Mucosa of stomach (tissue), 1 donor: ENCODE results near the gene DSG2.

Source experiments
- H3K27me3 ChIP-seq: one replicate; pipeline ENCODE4 v1.7.0; 2013; ENCODE audit warnings: mild to moderate bottlenecking, low read length; ENCODE audit not compliant: control insufficient read depth, insufficient read depth
- H3K36me3 ChIP-seq: one replicate; pipeline ENCODE4 v1.7.0; 2013; ENCODE audit warnings: low read length; ENCODE audit not compliant: control insufficient read depth, insufficient read depth
- H3K4me1 ChIP-seq: one replicate; pipeline ENCODE4 v1.7.0; 2013; ENCODE audit warnings: mild to moderate bottlenecking, low read length; ENCODE audit not compliant: control insufficient read depth, insufficient read depth
- H3K4me3 ChIP-seq: one replicate; pipeline ENCODE4 v1.7.0; 2013; ENCODE audit warnings: low read length
- H3K9ac ChIP-seq: one replicate; pipeline ENCODE4 v1.7.0; 2013; ENCODE audit warnings: mild to moderate bottlenecking, low read length, moderate library complexity
- H3K9me3 ChIP-seq: one replicate; pipeline ENCODE4 v1.7.0; 2013; ENCODE audit warnings: mild to moderate bottlenecking, low read length, moderate library complexity; ENCODE audit not compliant: control insufficient read depth
- donor health status: Pancreatic carcinoma.

The DSG2 gene

DNA sequence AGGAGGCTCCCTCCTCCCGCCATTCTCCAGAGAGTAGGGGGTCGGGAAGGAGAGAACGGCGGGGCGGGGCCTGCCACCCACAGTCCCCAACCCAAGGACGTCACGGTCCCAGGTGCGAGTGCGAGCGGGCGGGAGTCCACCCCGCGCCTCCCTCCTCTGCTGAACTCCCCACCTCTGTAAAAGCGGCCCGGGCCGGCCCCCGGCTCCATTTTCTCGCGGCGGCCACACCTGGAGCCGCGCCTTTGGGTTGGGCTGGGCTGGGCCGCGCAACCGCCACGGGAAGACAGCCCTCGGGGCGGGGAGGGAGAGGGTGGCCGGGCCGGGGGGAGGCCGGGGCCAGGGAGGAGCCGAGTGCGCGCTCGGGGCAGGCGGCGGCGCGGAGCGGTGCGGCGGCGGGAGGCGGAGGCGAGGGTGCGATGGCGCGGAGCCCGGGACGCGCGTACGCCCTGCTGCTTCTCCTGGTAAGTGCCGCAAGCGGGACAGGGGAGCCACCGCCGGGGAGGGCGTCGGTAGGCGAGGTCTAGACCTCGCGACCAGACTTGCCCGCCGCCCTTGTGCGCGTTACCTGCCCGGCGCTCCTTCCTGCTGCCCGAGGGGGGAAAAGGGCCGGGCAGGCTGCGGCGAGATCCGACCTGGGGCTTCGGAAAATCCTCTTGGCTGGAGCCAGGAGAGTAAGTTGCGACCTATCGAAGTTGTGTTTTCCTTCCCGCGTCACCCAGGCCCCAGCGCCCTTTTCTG lies at the start of gene DSG2:
Gene DSG2, plus strand, starts transcription at position 342 of the 738 bp plus-strand sequence. Its CDS starts 75 bp downstream, at position 417.
- H3K36me3 ChIP-seq: no peaks in the 10 kb centered on the region
- H3K9me3 ChIP-seq: no peaks in the 10 kb centered on the region
- H3K4me3 ChIP-seq: peak within 1 kb of the TSS; percentile 47
- peak within 1 kb of the TSS; percentile 91 for H3K9ac ChIP-seq
- H3K4me1 ChIP-seq: peaks cover 17% of the 10 kb centered on the region
- no peaks in the 10 kb centered on the region for H3K27me3 ChIP-seq

DNA sequence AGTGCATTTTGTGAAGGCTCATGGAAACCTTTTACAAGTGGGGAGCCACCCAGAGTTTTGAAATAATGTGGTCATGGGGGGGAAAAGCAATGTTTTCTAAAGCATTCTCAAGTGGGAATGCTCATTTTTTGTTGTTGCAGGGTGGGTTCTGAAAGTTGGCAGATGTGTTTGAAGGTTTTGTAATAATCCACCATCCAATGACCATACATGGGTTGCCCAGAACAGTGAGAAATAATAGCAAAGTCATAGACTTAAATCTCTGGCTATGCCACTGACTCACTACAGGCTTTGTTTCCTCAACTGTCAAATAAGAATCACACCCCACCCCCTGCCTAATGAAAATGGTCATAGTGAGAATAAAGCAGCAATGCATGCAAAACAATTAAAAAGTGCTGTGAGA lies 47.6 kb upstream of the DSG2 start:
- Histone ChIP-seq H3K9ac (no peak overlapping the region), H3K36me3 (no peaks in the 10 kb centered on the region), H3K9me3 (no peaks in the 10 kb centered on the region), H3K27me3 (no peaks in the 10 kb centered on the region), H3K4me1 (no peaks in the 10 kb centered on the region), H3K4me3 (no peak overlapping the region)

DNA sequence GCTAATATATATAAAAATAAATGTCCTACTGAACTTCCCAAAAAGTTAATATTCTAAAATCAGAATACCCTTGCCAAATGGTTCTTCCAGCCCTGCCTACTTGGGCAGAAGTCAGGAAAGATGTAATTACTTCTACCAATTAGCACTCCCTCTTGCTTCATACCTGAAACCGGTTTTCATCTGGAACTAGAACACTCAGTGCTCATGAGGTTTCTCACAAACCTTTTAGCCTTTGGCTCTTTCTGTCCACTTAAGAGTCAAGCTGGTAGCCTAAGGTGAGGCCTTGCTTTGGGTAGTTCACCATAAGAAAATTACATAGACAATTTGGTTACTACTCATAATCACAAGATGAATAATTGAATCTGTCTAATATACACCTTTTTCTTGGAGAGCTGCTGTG lies 46.4 kb upstream of the DSG2 start:
- no peak overlapping the region for H3K4me3 ChIP-seq
- H3K9ac ChIP-seq: no peak overlapping the region
- H3K4me1 ChIP-seq: no peaks in the 10 kb centered on the region
- H3K9me3 ChIP-seq: no peaks in the 10 kb centered on the region
- no peaks in the 10 kb centered on the region for H3K27me3 ChIP-seq
- no peaks in the 10 kb centered on the region for H3K36me3 ChIP-seq

GRCh38 chr18:31454066-31454708 lies 43.8 kb upstream of the DSG2 start:
- Histone ChIP-seq H3K36me3 (no peaks in the 10 kb centered on the region), H3K27me3 (no peaks in the 10 kb centered on the region), H3K9me3 (no peaks in the 10 kb centered on the region), H3K9ac (no peak overlapping the region), H3K4me3 (no peak overlapping the region), H3K4me1 (no peaks in the 10 kb centered on the region)

- Histone ChIP-seq H3K27me3 (no peaks in the 10 kb centered on the region), H3K4me3 (no peak overlapping the region), H3K4me1 (no peaks in the 10 kb centered on the region), H3K36me3 (no peaks in the 10 kb centered on the region), H3K9ac (no peak overlapping the region), H3K9me3 (no peaks in the 10 kb centered on the region)
Observed at GRCh38 chr18:31469629-31470028, 28.3 kb upstream of the DSG2 start.

- H3K9ac ChIP-seq: no peak overlapping the region
- H3K36me3 ChIP-seq: no peaks in the 10 kb centered on the region
- H3K9me3 ChIP-seq: no peaks in the 10 kb centered on the region
- no peaks in the 10 kb centered on the region for H3K4me1 ChIP-seq
- no peaks in the 10 kb centered on the region for H3K27me3 ChIP-seq
- H3K4me3 ChIP-seq: no peak overlapping the region
Observed at GRCh38 chr18:31478688-31479087, 19.3 kb upstream of the DSG2 start.

DNA sequence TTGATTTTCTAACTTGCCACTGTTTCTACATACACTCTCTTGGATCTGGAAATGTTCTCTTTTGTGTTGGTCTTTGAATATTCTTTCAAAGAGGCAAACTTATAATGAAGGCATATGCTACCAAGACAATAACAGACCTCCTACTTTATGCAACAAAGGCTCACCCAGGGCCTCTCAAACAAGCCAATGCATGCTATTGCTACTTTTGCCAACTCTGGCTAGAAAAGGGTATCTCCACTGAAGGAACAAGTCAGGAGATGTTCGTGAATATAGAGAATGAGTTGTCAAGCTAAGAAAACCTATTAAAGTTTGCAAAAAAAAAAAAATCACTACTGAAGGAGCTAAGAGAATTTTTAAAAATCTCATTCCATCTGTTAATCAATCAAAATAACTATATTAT lies 15.9 kb upstream of the DSG2 start:
- Histone ChIP-seq H3K9ac (no peak overlapping the region), H3K27me3 (no peaks in the 10 kb centered on the region), H3K4me1 (no peaks in the 10 kb centered on the region)

GRCh38 chr18:31483396-31483795 lies 14.6 kb upstream of the DSG2 start:
- Histone ChIP-seq H3K36me3 (no peaks in the 10 kb centered on the region), H3K27me3 (no peaks in the 10 kb centered on the region), H3K4me3 (no peak overlapping the region), H3K4me1 (no peaks in the 10 kb centered on the region), H3K9ac (no peak overlapping the region), H3K9me3 (no peaks in the 10 kb centered on the region)

More for the DNA sequence above, 15.9 kb upstream of the DSG2 start:
- Histone ChIP-seq H3K36me3 (no peaks in the 10 kb centered on the region), H3K9me3 (no peaks in the 10 kb centered on the region), H3K4me3 (no peak overlapping the region)

DNA sequence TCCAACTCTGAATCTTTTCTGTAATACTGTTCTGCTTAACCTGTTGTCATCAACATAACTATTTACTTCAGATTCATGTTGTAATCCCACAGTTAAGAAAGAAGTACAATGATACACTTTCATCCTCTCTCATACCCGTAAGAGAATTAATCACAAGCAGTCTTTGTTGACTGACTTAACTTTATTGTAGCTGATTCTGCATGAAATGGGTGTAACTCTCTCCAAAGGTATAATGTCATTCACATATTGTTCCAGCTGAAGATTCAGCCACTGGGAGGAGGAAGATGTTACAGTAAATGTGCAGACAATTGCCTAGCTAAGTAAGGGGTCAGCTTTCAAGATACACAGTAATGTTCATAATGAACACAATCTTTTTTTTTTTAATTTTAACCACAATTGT lies 13.5 kb upstream of the DSG2 start:
- no peak overlapping the region for H3K4me3 ChIP-seq
- H3K9me3 ChIP-seq: no peaks in the 10 kb centered on the region
- no peak overlapping the region for H3K9ac ChIP-seq
- H3K36me3 ChIP-seq: no peaks in the 10 kb centered on the region
- no peaks in the 10 kb centered on the region for H3K4me1 ChIP-seq
- no peaks in the 10 kb centered on the region for H3K27me3 ChIP-seq

GRCh38 chr18:31486165-31486564 lies 11.8 kb upstream of the DSG2 start:
- H3K4me3 ChIP-seq: no peak overlapping the region
- no peaks in the 10 kb centered on the region for H3K36me3 ChIP-seq
- no peaks in the 10 kb centered on the region for H3K9me3 ChIP-seq
- no peaks in the 10 kb centered on the region for H3K27me3 ChIP-seq
- H3K4me1 ChIP-seq: peaks cover 10% of the 10 kb centered on the region
- no peak overlapping the region for H3K9ac ChIP-seq

DNA sequence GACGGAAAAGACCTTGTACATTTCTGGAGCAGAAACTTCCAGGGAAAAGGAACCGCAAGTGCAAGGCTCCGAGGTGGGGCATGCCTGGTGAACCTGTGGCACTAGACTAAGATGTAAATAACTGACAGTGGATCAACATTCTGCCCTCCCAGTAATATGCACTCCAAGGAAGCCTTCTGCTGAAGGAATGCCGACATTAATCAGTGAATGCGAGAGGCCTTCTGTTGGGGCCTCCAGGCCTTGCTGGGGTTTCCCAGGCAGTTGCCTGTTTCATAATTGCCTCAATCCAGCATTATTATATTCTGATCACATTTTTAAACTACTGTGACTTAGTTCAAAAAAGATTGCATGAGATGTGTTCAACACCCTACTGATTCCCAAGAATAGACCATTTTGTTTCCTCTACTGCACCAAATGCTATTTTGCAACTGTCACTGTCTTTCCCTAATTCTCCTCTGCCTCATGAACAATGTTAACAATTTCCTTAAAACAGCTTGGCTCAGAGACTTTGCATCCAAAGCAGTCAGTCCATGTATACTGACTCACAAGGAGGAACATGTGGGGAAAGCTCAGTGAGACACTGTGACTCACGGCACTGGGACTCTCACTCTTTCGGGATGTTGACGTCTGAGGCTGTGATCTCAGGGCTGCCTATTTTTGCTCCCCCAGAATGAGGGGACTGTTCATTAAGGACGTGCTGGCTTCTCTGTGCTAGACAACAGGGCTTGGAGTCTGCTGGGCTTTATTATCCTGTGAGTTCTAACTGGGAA lies 10.5 kb upstream of the DSG2 start:
- Histone ChIP-seq H3K9ac (no peak overlapping the region), H3K36me3 (no peaks in the 10 kb centered on the region), H3K4me3 (no peak overlapping the region), H3K4me1 (peaks cover 13% of the 10 kb centered on the region), H3K9me3 (no peaks in the 10 kb centered on the region), H3K27me3 (no peaks in the 10 kb centered on the region)

DNA sequence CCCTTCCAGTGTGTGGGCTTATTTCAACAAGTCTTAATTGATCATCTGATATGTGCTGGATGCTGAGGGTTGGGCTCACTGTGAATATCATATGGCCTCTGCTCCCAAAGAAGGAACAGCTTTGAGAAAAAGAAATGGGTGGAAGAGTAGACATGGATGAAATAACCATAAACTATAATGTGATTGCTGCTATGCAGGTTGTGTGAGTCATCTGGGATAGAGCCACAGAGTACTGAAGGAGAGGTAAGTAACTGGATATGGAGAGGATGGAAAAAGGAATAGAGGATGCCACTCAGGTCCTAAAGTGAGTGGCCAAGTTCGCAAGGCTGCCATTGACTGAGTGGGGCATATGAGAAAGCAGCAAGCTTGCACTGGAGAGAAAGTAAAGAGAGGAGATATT lies 8.7 kb upstream of the DSG2 start:
- H3K4me1 ChIP-seq: peaks cover 13% of the 10 kb centered on the region
- no peaks in the 10 kb centered on the region for H3K36me3 ChIP-seq
- no peaks in the 10 kb centered on the region for H3K9me3 ChIP-seq
- H3K4me3 ChIP-seq: no peak overlapping the region
- H3K9ac ChIP-seq: no peak overlapping the region
- H3K27me3 ChIP-seq: no peaks in the 10 kb centered on the region
